Hippocampal formation (tissue), 2 donors: ENCODE results near the gene CCR7.
"Not testable (repeated sequence)": the region's sequence is repeated elsewhere in the genome, so short reads cannot be mapped to it uniquely, and the experiment has no call there.

Source experiments
- DNase-seq, 2 donors: peaks; one replicate each; lab custom pipeline; 2025; lab: John Stamatoyannopoulos, UW

CCR7 gene

DNA sequence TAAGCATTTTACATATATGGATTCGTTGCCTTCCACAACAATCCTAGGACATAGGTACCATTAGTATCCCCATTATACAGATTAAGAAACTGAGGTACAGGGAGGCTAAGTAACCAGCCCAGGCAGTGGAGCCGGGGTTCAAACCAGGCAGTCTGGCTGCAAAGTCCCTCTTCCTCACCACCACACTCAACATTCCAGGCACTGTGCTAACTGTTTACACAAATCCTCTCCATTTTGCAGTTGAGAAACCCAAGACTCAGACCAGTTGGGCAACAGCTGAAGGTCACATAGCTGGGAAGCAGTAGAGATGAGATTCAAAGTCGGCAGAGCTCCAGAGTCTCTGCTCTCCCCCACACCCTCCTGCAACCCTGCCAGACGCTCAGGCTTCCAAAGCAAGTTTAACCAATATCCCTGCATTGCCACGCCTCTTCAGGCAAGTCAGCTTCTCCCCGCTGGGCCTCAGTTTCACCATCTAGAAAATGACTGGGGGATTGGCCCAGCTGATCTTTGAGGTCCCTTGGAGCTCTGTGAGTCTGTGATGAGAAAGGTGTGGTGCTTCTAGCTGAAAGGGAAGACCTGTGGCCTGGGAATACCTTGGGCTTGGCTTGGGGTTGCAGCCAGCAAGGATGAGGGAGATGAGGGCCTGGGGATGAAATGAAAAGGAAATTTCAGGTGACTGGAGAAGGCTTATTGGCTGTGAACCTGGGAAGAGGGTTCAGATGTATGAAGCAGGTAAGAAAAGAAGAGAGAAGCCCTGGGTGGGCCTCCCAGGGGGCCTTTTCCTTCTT is 14.0 kb downstream of the CCR7 start:
- no peak for DNase-seq

- DNase-seq, result no peak
Measured at GRCh38 chr17:40550608-40551007, 14.7 kb downstream of the CCR7 start.

DNA sequence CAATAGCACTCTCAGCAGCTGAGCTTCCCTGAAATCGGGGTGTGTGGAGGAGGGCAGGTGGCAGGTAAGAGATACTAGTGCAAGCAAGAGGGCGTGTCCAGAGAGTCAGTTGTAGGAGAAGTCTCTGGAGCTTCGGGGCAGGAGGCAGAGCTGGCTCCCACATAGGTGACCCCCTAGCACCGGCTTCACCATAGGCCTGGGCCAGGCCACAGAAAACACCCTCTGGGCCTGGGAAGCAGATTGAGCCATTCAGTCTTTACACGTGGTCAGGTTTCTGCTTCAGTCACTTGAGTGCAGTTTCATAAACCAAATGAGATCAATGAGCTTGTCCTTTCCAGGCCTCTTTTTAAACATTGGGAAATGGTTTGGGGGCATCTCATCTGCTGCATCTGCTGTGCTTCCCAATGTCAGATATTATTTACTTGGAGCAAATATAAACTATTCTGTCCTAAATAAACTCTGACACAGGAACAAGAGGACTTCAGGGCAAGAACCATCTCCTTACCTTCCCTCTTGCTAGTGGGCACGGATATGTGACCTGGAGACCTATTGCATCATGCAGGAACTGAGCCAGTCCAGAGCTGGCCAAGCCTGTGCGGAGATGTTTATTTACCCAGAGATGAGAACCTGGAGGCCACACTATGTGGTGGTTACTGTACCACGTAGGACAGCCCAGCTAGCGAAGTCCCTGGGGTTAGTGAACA is 16.1 kb downstream of the CCR7 start:
- no peak for DNase-seq

DNA sequence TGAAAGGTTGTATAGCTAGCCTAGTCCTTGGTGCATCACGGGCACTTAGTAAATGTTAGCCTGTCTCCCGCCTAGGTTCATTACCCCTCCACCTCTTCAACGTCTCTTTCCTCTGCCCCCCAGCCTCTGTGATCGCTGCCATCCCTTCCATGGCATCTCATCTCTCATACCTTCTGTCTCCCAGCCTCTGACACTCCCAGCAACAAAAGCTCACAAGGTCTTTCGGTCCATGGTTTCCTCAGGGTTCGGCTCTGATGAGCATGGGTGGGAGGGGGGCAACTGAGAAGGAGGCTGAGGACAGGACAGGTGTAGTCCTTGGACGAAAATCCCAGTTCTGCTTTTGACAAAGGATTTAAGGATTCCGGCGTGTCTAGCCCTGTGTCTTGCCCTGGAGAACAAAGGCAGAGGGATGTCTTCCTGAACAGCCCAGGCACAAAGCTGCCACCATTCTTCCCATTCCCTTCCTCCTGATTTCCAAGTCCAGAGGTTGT is 16.7 kb downstream of the CCR7 start:
- no peak for DNase-seq

- no peak for DNase-seq
Measured at GRCh38 chr17:40547785-40548478, 17.3 kb downstream of the CCR7 start.

DNA sequence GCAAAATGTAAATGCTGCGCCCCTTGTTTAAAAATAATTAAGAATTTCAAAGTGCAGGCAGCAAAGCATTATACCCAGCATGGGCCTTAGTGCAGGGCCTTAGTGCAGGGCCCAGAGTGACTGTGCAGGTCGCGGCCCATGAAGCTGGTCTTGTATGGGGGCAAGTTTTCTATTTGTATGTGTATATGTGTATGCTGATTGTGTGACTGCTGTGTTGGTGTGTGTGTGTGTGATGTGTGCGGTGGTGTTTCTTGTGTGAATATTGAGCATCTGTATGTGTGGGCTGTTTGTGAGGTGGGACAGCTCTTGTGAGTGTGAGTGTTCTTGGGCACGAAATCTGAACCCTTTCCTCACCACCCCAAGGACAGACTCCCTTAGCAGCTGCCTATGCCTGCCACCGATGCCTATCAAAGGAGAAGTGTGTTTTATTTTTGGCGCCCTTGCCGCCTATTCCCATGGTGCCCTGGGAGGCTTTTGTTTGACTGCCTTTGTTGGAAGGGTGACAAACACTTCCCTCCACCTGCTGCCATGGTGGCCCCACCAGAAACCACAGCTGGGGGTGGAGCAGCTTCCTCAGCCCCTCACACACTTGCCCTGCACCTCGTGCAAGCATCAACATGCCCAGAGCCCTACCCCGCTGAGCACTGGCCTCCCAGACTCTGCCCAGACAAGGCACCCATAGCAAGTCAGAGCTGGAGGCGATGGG is 18.0 kb downstream of the CCR7 start:
- DNase-seq, result no peak

DNA sequence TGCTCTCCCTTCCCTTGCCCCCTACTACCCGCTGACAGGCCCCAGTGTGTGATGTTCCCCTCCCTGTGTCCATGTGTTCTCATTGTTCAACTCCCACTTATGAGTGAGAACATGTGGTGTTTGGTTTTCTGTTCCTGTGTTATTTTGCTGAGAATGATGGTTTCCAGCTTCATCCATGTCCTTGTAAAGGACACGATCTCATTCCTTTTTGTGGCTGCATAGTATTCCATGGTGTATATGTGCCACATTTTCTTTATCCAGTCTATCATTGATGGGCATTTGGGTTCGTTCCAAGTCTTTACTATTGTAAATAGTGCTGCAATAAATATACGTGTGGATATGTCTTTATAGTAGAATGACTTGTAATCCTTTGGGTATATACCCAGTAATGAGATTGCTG is 18.8 kb downstream of the CCR7 start:
- not testable (repeated sequence) for DNase-seq

DNA sequence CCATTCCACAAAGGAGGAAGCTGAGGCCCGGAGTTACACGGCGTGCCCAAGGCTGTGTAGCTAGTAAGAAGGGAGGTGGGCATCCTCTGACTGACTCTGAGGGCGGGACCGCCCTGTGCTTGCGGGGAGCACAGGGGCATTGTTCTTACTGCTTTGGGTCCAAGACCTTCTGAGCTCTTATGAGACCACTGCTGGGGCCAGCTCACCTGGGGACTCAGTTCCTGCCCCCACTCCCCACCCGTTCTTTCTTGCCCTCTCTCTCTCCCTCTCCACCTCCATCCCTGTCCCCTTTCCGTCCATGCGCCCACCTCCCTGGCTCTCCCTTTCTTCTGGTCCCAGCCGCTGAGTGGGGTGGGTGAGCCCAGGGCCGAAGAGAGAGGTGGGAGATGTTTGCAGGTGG is 19.6 kb downstream of the CCR7 start:
- DNase-seq, result no peak

DNA sequence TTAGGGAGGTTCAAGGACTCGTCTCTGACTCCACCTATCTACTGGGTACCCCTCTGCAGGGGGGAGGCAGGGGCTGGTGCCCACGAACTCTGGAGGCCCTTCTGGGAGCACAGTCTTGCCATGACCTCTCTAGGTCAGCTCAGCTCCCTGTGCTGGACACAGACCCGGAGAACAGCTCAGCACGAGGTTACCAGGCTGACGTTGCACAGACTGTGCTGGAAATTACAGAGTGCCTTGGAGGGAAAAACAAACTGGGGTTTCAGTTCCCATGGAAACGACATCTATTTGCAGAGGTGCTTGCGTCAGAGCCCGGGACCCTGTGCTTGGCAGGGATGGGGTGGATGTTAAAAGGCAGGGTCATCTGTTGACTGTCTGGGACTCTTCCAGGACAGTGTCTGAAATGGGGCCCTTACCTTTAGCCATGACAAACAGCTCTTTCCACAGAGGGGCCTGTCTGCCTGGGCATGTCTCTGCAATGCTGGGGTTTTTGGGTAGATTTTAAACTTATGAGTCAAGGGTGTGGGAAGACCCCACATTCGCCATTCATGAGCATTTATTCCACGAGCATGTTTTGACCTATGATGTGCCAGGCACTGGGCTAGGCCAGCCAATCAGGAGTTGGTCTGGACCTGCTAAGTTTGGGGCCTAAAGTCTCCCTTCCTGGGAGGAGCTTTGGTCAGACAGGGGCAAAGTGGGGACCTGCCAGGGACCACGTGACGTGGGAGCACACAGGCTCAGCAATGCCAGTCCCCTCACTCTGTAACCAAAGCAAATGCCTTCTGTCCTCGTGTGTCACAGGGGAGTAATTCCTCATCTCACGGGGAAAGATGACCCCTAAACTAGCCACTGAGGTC is 22.5 kb downstream of the CCR7 start:
- peak in 1 of 2 donors; percentile 10 for DNase-seq

GRCh38 chr17:40541873-40542557 is 23.3 kb downstream of the CCR7 start:
- DNase-seq, result no peak

- no peak for DNase-seq
Measured at GRCh38 chr17:40541060-40541872, 24.0 kb downstream of the CCR7 start.

DNA sequence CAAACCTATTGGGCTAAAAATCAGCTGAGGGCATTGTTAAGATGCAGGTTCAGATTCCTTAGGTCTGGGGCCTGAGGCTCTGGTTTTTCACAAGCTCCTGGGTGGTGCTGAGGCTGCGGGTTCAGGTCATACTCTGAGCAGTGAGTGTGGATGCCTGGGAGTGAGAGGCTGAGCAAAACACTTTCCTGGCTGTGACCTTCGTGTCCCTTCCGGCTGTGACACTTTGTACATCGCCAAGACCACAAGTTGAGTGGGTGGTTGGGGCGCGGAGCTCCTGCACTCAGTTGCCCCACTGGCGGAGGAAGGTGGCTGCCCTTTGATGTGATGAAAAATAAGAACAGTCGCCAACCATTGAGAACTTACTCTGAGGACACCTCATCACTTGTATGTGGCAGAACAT is 24.8 kb downstream of the CCR7 start:
- no peak for DNase-seq

GRCh38 chr17:40539711-40540411 is 25.4 kb downstream of the CCR7 start:
- DNase-seq, result no peak

- no peak for DNase-seq
Measured at GRCh38 chr17:40538936-40539705, 26.2 kb downstream of the CCR7 start.

DNA sequence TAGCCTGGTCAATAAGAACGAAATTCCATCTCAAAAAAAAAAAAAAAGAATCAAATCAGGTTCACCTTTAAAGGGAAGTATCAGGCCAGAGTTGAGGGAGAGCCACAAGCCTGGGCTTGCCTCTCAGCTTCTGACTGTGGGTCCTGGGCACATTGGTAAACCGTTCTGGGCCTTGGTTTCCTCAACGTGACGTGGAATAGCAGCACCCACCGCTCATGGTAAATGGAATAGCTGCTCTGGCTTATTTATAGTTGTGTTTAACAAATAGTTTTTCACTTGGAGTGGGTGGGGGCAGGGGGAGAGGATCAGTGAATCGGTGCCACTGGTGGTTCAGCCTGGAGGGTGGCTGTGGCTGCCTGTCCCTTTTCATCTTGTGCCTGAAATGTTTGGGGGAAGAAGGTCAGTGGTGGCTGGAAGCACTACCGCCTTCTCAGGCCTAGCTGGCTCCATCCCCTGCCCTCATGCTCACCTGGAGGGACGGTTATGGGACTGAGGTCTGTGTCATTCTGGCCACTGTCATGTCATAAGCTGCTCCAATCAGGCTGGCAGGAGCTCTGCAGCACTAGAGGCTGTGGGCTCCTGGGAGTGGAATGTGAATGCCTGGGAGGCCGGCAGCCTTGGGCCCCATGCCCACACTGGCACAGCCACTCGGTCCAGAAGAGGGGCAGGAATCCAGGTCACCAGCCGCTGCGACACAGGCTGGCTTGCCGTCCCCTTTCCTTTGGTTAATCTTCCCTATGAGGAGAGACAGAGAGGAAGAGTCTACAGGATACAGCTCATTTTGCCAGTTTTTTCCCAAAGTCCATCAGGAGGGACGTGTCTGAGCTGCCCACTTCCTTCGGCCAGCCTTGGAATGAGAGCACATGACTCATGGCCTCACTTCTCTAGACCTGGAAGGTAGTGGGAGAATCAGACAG is 27.0 kb downstream of the CCR7 start:
- peak in 1 of 2 donors; percentile 32 for DNase-seq

GRCh38 chr17:40536295-40537171 is 28.7 kb downstream of the CCR7 start:
- no peak for DNase-seq
